GM23338 (cell line): ENCODE measurements around the gene PLCXD3. TPM values are rescaled to one million over a fixed set of nuclear protein-coding genes. Genes with fewer than 3 reads are reported as not detected.

ENCODE experiments used
- ATAC-seq: fragments of 200-7000 bp; cut with Tn5 transposase; 3 replicates; pipeline ENCODE4 v1.9.1; 2020
- DNase-seq: peaks from one replicate; pipeline ENCODE4 v3.0.0-alpha.2; 2015; ENCODE audit warnings: low spot score
- H2AFZ ChIP-seq: fragments of 200-600 bp; sonication (generic); 2 replicates; pipeline ENCODE4 v1.8.0; 2016; ENCODE audit warnings: antibody characterized with exemption, mild to moderate bottlenecking, moderate library complexity
- H3F3A ChIP-seq: fragments of 200-600 bp; sonication (generic); replicated peaks from 2 replicates; pipeline ENCODE4 v1.8.0; 2017; ENCODE audit warnings: antibody characterized with exemption, mixed run types, low read depth
- H3K27ac ChIP-seq: fragments of 200-600 bp; sonication (generic); 2 replicates; pipeline ENCODE4 v1.6.1; 2016; ENCODE audit warnings: low read depth
- H3K27me3 ChIP-seq: fragments of 200-600 bp; sonication (generic); 2 replicates; pipeline ENCODE4 v1.8.0; 2016; ENCODE audit warnings: mild to moderate bottlenecking, mixed run types, moderate library complexity; ENCODE audit not compliant: insufficient read depth
- H3K36me3 ChIP-seq: fragments of 200-600 bp; sonication (generic); 2 replicates; pipeline ENCODE4 v1.8.0; 2016; ENCODE audit warnings: mild to moderate bottlenecking; ENCODE audit not compliant: insufficient read depth
- H3K4me1 ChIP-seq: fragments of 200-600 bp; sonication (generic); 2 replicates; pipeline ENCODE4 v1.8.0; 2016; ENCODE audit warnings: mild to moderate bottlenecking, moderate library complexity; ENCODE audit not compliant: insufficient read depth
- H3K4me2 ChIP-seq: fragments of 200-600 bp; sonication (generic); 2 replicates; pipeline ENCODE4 v1.7.1; 2017; ENCODE audit warnings: mixed run types
- H3K4me3 ChIP-seq: fragments of 200-600 bp; sonication (generic); 2 replicates; pipeline ENCODE4 v1.6.1; 2016; ENCODE audit warnings: mixed run types
- H3K79me2 ChIP-seq: fragments of 200-600 bp; sonication (generic); replicated peaks from 2 replicates; pipeline ENCODE4 v1.8.0; 2017; ENCODE audit warnings: mild to moderate bottlenecking; ENCODE audit not compliant: insufficient read depth
- H3K9me2 ChIP-seq: fragments of 200-600 bp; sonication (generic); 2 replicates; pipeline ENCODE4 v1.8.0; 2017; ENCODE audit not compliant: insufficient read depth
- H4K20me1 ChIP-seq: fragments of 200-600 bp; sonication (generic); replicated peaks from 2 replicates; pipeline ENCODE4 v1.8.0; 2017; ENCODE audit warnings: mild to moderate bottlenecking; ENCODE audit not compliant: insufficient read depth
- H3K27ac Mint-ChIP-seq: 2 replicates; pipeline ENCODE4 v1.8.0; 2020; ENCODE audit warnings: inconsistent platforms, mild to moderate bottlenecking, moderate library complexity, mixed read lengths
- H3K27me3 Mint-ChIP-seq: 3 replicates; pipeline ENCODE4 v1.8.0; 2022; ENCODE audit warnings: low read depth, mild to moderate bottlenecking, moderate library complexity, mixed read lengths, inconsistent platforms; ENCODE audit not compliant: insufficient read depth, poor library complexity
- H3K36me3 Mint-ChIP-seq: 3 replicates; pipeline ENCODE4 v1.8.0; 2021; ENCODE audit warnings: low read depth, mild to moderate bottlenecking, inconsistent platforms, moderate library complexity, mixed read lengths
- H3K4me1 Mint-ChIP-seq: 3 replicates; pipeline ENCODE4 v1.8.0; 2020; ENCODE audit warnings: mild to moderate bottlenecking, inconsistent platforms, mixed read lengths
- H3K4me3 Mint-ChIP-seq: 3 replicates; pipeline ENCODE4 v1.8.0; 2021; ENCODE audit warnings: moderate library complexity, mild to moderate bottlenecking, inconsistent platforms, mixed read lengths
- H3K9me3 Mint-ChIP-seq: 3 replicates; pipeline ENCODE4 v1.8.0; 2020; ENCODE audit warnings: moderate library complexity, mild to moderate bottlenecking, inconsistent platforms, mixed read lengths
- CREB1 ChIP-seq: fragments of 250-450 bp; sonication (Bioruptor Pico); IDR thresholded peaks from 2 replicates; pipeline ENCODE4 v1.5.0; 2020; ENCODE audit warnings: low read depth, mild to moderate bottlenecking, moderate library complexity
- EZH2 ChIP-seq: fragments of 200-600 bp; sonication (generic); IDR thresholded peaks from one replicate; pipeline ENCODE4 v1.8.0; 2017; ENCODE audit warnings: antibody characterized with exemption, mild to moderate bottlenecking, low read depth; ENCODE audit not compliant: unreplicated experiment
- JUNB ChIP-seq: IDR thresholded peaks from one replicate; pipeline ENCODE4 v1.6.1; 2016; ENCODE audit warnings: antibody characterized with exemption; ENCODE audit not compliant: unreplicated experiment
- NANOG ChIP-seq: IDR thresholded peaks from 2 replicates; pipeline ENCODE4 v1.6.1; 2016; ENCODE audit warnings: antibody characterized with exemption, borderline replicate concordance
- POLR2AphosphoS5 ChIP-seq: IDR thresholded peaks from 2 replicates; pipeline ENCODE4 v1.6.1; 2016; ENCODE audit warnings: antibody characterized with exemption, low read depth
- STAT1 ChIP-seq: IDR thresholded peaks from one replicate; pipeline ENCODE4 v1.6.1; 2016; ENCODE audit warnings: antibody characterized with exemption; ENCODE audit not compliant: unreplicated experiment
- ZNF114 ChIP-seq: fragments of 250-450 bp; sonication (Bioruptor Pico); IDR thresholded peaks from 2 replicates; pipeline ENCODE4 v1.5.0; 2020; ENCODE audit warnings: mild to moderate bottlenecking, moderate library complexity
- ZNF331 ChIP-seq: fragments of 250-450 bp; sonication (Bioruptor Pico); IDR thresholded peaks from 2 replicates; pipeline ENCODE4 v1.5.0; 2020; ENCODE audit warnings: low read depth, mild to moderate bottlenecking, moderate library complexity
- polyA plus RNA-seq: library from polyadenylated mRNA; unstranded; fragments of >200 nt; fragmentation: Nextera tagmentation; extraction: Ambion mirVana; gene quantifications from 2 replicates; pipeline ENCODE4 v1.2.1, GENCODE V29; 2016
- total RNA-seq: library from RNA; depleted of rRNA; stranded (reverse); fragments of >200 nt; shearing (Covaris generic); gene quantifications from 2 replicates; pipeline ENCODE4 v1.2.3, GENCODE V29; 2014
- TF ChIP-seq, protein P1 (sequence below), 2 experiments: fragments of 200-600 bp in 1 of 2; sonication (generic) in 1 of 2; conservative IDR thresholded peaks; 2 replicates each; pipeline versions ENCODE4 v1.5.1 to v1.6.1; 2016 to 2017; ENCODE audit warnings: antibody characterized with exemption in 2 of 2, low read depth in 2 of 2, mild to moderate bottlenecking in 2 of 2, moderate library complexity in 1 of 2
- TF ChIP-seq, protein P2 (sequence below): fragments of 250-450 bp; sonication (Bioruptor Pico); IDR thresholded peaks from 2 replicates; pipeline ENCODE4 v1.5.0; 2020; ENCODE audit warnings: mild to moderate bottlenecking, moderate library complexity

PLCXD3 gene
- total and polyA plus RNA-seq, 2 experiments from 2014 or later: 0.03 TPM

DNA sequence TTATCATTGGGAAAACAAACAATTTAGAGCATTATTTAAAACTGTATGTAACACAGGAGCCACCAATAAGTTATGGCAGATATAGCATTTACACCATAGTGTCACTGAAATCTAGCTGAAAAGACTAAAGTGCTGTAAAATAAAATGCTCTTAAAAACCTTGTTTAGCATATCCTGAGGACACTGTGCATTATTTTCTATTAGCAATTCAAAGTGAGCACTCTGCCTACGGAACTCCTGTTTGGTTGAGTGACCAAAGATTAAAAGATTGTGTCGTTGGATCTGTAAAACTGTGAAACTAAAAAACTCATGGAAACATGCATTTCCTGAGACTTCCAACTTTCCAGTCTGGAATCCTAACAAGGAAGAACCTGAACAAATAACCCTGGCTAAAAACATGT lies 201.1 kb downstream of the PLCXD3 start:
- TF ChIP-seq POLR2AphosphoS5 (no peak), ZNF114 (no peak), CREB1 (no peak), EZH2 (no peak), STAT1 (no peak), ZNF331 (no peak), JUNB (no peak), NANOG (no peak)
- TF ChIP-seq, protein P1, sequence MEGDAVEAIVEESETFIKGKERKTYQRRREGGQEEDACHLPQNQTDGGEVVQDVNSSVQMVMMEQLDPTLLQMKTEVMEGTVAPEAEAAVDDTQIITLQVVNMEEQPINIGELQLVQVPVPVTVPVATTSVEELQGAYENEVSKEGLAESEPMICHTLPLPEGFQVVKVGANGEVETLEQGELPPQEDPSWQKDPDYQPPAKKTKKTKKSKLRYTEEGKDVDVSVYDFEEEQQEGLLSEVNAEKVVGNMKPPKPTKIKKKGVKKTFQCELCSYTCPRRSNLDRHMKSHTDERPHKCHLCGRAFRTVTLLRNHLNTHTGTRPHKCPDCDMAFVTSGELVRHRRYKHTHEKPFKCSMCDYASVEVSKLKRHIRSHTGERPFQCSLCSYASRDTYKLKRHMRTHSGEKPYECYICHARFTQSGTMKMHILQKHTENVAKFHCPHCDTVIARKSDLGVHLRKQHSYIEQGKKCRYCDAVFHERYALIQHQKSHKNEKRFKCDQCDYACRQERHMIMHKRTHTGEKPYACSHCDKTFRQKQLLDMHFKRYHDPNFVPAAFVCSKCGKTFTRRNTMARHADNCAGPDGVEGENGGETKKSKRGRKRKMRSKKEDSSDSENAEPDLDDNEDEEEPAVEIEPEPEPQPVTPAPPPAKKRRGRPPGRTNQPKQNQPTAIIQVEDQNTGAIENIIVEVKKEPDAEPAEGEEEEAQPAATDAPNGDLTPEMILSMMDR (conservative IDR thresholded peaks at IDR 0.05; ENCODE audit: low read depth in 2 of 2): no peak
- TF ChIP-seq, protein P2, sequence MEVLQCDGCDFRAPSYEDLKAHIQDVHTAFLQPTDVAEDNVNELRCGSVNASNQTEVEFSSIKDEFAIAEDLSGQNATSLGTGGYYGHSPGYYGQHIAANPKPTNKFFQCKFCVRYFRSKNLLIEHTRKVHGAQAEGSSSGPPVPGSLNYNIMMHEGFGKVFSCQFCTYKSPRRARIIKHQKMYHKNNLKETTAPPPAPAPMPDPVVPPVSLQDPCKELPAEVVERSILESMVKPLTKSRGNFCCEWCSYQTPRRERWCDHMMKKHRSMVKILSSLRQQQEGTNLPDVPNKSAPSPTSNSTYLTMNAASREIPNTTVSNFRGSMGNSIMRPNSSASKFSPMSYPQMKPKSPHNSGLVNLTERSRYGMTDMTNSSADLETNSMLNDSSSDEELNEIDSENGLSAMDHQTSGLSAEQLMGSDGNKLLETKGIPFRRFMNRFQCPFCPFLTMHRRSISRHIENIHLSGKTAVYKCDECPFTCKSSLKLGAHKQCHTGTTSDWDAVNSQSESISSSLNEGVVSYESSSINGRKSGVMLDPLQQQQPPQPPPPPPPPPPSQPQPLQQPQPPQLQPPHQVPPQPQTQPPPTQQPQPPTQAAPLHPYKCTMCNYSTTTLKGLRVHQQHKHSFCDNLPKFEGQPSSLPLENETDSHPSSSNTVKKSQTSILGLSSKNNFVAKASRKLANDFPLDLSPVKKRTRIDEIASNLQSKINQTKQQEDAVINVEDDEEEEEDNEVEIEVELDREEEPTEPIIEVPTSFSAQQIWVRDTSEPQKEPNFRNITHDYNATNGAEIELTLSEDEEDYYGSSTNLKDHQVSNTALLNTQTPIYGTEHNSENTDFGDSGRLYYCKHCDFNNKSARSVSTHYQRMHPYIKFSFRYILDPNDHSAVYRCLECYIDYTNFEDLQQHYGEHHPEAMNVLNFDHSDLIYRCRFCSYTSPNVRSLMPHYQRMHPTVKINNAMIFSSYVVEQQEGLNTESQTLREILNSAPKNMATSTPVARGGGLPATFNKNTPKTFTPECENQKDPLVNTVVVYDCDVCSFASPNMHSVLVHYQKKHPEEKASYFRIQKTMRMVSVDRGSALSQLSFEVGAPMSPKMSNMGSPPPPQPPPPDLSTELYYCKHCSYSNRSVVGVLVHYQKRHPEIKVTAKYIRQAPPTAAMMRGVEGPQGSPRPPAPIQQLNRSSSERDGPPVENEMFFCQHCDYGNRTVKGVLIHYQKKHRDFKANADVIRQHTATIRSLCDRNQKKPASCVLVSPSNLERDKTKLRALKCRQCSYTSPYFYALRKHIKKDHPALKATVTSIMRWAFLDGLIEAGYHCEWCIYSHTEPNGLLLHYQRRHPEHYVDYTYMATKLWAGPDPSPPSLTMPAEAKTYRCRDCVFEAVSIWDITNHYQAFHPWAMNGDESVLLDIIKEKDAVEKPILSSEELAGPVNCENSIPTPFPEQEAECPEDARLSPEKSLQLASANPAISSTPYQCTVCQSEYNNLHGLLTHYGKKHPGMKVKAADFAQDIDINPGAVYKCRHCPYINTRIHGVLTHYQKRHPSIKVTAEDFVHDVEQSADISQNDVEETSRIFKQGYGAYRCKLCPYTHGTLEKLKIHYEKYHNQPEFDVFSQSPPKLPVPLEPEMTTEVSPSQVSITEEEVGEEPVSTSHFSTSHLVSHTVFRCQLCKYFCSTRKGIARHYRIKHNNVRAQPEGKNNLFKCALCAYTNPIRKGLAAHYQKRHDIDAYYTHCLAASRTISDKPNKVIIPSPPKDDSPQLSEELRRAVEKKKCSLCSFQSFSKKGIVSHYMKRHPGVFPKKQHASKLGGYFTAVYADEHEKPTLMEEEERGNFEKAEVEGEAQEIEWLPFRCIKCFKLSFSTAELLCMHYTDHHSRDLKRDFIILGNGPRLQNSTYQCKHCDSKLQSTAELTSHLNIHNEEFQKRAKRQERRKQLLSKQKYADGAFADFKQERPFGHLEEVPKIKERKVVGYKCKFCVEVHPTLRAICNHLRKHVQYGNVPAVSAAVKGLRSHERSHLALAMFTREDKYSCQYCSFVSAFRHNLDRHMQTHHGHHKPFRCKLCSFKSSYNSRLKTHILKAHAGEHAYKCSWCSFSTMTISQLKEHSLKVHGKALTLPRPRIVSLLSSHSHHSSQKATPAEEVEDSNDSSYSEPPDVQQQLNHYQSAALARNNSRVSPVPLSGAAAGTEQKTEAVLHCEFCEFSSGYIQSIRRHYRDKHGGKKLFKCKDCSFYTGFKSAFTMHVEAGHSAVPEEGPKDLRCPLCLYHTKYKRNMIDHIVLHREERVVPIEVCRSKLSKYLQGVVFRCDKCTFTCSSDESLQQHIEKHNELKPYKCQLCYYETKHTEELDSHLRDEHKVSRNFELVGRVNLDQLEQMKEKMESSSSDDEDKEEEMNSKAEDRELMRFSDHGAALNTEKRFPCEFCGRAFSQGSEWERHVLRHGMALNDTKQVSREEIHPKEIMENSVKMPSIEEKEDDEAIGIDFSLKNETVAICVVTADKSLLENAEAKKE (CRISPR knock-in tag): no peak
- no peak for ATAC-seq
- no peak overlapping the region for H3K27ac ChIP-seq
- H3K4me1 ChIP-seq: no peaks in the 10 kb centered on the region
- Mint-ChIP-seq H3K4me1 (no peaks in the 10 kb centered on the region), H3K27me3 (no peaks in the 10 kb centered on the region), H3K9me3 (no peaks in the 10 kb centered on the region; the same call in 2 of the 3 replicates), H3K4me3 (no peak overlapping the region), H3K27ac (no peak overlapping the region), H3K36me3 (no peaks in the 10 kb centered on the region)
- H4K20me1 ChIP-seq: no peaks in the 10 kb centered on the region
- no peaks in the 10 kb centered on the region for H3K36me3 ChIP-seq
- no peak overlapping the region for H3K4me3 ChIP-seq
- no peaks in the 10 kb centered on the region for H3K9me2 ChIP-seq
- no peaks in the 10 kb centered on the region for H3K79me2 ChIP-seq
- H3K27me3 ChIP-seq: no peaks in the 10 kb centered on the region
- no peak for DNase-seq
- no peaks in the 10 kb centered on the region for H3F3A ChIP-seq
- no peak overlapping the region for H3K4me2 ChIP-seq
- H2AFZ ChIP-seq: no peak overlapping the region
